Erythroblast (primary cell): ENCODE results near the gene GJC2.

Source experiments
- DNase-seq, 2 experiments: peaks; one replicate each; lab custom pipeline; 2025; lab: John Stamatoyannopoulos, UW
- GATA1 ChIP-seq: IDR thresholded peaks from 2 replicates; pipeline ENCODE4 v1.6.1; 2011; ENCODE audit warnings: low read depth, mild to moderate bottlenecking, control low read depth, low read length, moderate library complexity
- POLR2A ChIP-seq: IDR thresholded peaks from 2 replicates; pipeline ENCODE4 v1.6.1; 2011; ENCODE audit warnings: mild to moderate bottlenecking, low read length

The GJC2 gene

GRCh38 chr1:228205526-228206436 lies 56.1 kb downstream of the GJC2 start:
- TF ChIP-seq POLR2A (no peak), GATA1 (no peak)
- DNase-seq: no peak

GRCh38 chr1:228206582-228207351 lies 57.0 kb downstream of the GJC2 start:
- DNase-seq: no peak

GRCh38 chr1:228207381-228207810 lies 57.7 kb downstream of the GJC2 start:
- TF ChIP-seq POLR2A (no peak), GATA1 (no peak)
- no peak for DNase-seq

More at GRCh38 chr1:228206582-228207351, 57.0 kb downstream of the GJC2 start:
- no peak for TF ChIP-seq POLR2A
- no peak for TF ChIP-seq GATA1

- TF ChIP-seq POLR2A (no peak), GATA1 (no peak)
- no peak for DNase-seq
Observed at GRCh38 chr1:228207851-228208821, 58.4 kb downstream of the GJC2 start, which contains the start of gene OBSCN. Gene OBSCN, plus strand, starts transcription at chr1:228208044. Its CDS starts 3,740 bp downstream, at chr1:228211784.

- TF ChIP-seq GATA1 (no peak), POLR2A (no peak)
Observed at GRCh38 chr1:228208831-228209551, 59.3 kb downstream of the GJC2 start.

More at GRCh38 chr1:228208831-228209551, 59.3 kb downstream of the GJC2 start:
- no peak for DNase-seq
